Activated CD8-positive, alpha-beta T cell treated with anti-CD3 and anti-CD28 coated beads, Interleukin-2, amount 10 ng/mL, durations not matched to agents 7 days and 5 days (primary cell): ENCODE results near the gene CGREF1. TPM values are rescaled to one million over a fixed set of nuclear protein-coding genes. Genes with fewer than 3 reads are reported as not detected.

Experiments
- ATAC-seq: fragments of 150-1000 bp; cut with Tn5 transposase; one replicate; pipeline ENCODE4 v1.10.0; 2021; ENCODE audit warnings: moderate library complexity
- CTCF ChIA-PET: fragments of 350-600 bp; sonication (Branson Sonifier 250); formaldehyde crosslinking; loops from one replicate; lab custom pipeline; 2021; ENCODE audit warnings: antibody characterized with exemption; lab: Charles Lee
- POLR2A ChIA-PET: fragments of 350-600 bp; sonication (Branson Sonifier 250); formaldehyde crosslinking; loops from one replicate; lab custom pipeline; 2021; ENCODE audit warnings: antibody characterized with exemption; lab: Charles Lee
- DNase-seq: peaks from one replicate; pipeline ENCODE4 v3.0.0-alpha.2; 2020
- H3K27ac Mint-ChIP-seq: one replicate; pipeline ENCODE4 v1.8.0; 2021; ENCODE audit warnings: mild to moderate bottlenecking, mixed read lengths
- H3K27me3 Mint-ChIP-seq: one replicate; pipeline ENCODE4 v1.8.0; 2021; ENCODE audit warnings: low read depth, mixed read lengths
- H3K36me3 Mint-ChIP-seq: one replicate; pipeline ENCODE4 v1.8.0; 2021; ENCODE audit warnings: low read depth, mixed read lengths
- H3K4me1 Mint-ChIP-seq: one replicate; pipeline ENCODE4 v1.8.0; 2021; ENCODE audit warnings: low read depth, mixed read lengths
- H3K4me3 Mint-ChIP-seq: one replicate; pipeline ENCODE4 v1.8.0; 2021; ENCODE audit warnings: mild to moderate bottlenecking, mixed read lengths
- H3K9me3 Mint-ChIP-seq: one replicate; pipeline ENCODE4 v1.8.0; 2022; ENCODE audit warnings: mixed read lengths; ENCODE audit not compliant: insufficient read depth
- total RNA-seq, 2 experiments: library from RNA; stranded (reverse); gene quantifications; one replicate each; pipeline ENCODE4 v1.2.3, GENCODE V29; 2021

Gene CGREF1
- total RNA-seq, 2 experiments from 2014 or later: 0.61 to 0.94 TPM

DNA sequence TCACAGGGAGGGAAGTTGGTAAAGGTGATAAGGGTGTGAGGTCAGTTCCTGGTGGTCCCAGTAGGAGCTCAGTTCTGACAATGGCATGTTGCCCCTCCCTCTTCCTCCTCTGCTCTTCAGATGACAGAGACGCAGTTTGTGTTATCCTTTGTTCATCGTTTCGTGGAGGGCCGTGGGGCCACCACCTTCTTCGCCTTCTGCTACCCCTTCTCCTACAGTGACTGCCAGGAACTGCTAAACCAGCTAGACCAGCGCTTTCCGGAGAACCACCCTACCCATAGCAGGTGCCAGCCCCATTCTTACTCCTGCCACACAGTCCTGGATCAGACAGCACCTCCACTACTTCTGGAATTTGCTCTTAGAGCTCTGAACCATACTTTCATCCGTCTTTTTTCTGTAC is 65.2 kb downstream of the CGREF1 start:
- Mint-ChIP-seq H3K4me3 (no peak overlapping the region), H3K27me3 (peaks cover 5% of the 10 kb centered on the region)
- CTCF ChIA-PET: interaction anchor here (1.5 to 4.8 kb wide), 3 partner anchors 18 to 92 kb away, joined by 3 to 30 read pairs (median 8); partner anchors contain the start of gene OST4

GRCh38 chr2:27053321-27053720 is 65.6 kb downstream of the CGREF1 start:
- Mint-ChIP-seq H3K4me1 (peaks cover 17% of the 10 kb centered on the region), H3K4me3 (no peak overlapping the region), H3K36me3 (peaks cover 28% of the 10 kb centered on the region), H3K27me3 (peaks cover 5% of the 10 kb centered on the region), H3K27ac (no peak overlapping the region), H3K9me3 (no peaks in the 10 kb centered on the region)
- CTCF ChIA-PET: interaction anchor here (1.5 to 4.8 kb wide), 3 partner anchors 18 to 92 kb away, joined by 3 to 30 read pairs (median 8); partner anchors contain the start of gene OST4
- ATAC-seq (no peak), DNase-seq (no peak)
- POLR2A ChIA-PET: interaction anchor here (0.6 to 9.3 kb wide), 3 partner anchors 9 to 163 kb away, joined by 4 to 128 read pairs (median 7); partner anchors contain the start of gene OST4

More for the DNA sequence above, 65.2 kb downstream of the CGREF1 start:
- DNase-seq (no peak), ATAC-seq (no peak)
- Mint-ChIP-seq H3K27ac (no peak overlapping the region), H3K36me3 (peaks cover 28% of the 10 kb centered on the region), H3K4me1 (peaks cover 17% of the 10 kb centered on the region), H3K9me3 (no peaks in the 10 kb centered on the region)
- POLR2A ChIA-PET: interaction anchor here (0.6 to 9.3 kb wide), 5 partner anchors 9 to 163 kb away, joined by 3 to 128 read pairs (median 4); partner anchors contain the start of gene OST4

DNA sequence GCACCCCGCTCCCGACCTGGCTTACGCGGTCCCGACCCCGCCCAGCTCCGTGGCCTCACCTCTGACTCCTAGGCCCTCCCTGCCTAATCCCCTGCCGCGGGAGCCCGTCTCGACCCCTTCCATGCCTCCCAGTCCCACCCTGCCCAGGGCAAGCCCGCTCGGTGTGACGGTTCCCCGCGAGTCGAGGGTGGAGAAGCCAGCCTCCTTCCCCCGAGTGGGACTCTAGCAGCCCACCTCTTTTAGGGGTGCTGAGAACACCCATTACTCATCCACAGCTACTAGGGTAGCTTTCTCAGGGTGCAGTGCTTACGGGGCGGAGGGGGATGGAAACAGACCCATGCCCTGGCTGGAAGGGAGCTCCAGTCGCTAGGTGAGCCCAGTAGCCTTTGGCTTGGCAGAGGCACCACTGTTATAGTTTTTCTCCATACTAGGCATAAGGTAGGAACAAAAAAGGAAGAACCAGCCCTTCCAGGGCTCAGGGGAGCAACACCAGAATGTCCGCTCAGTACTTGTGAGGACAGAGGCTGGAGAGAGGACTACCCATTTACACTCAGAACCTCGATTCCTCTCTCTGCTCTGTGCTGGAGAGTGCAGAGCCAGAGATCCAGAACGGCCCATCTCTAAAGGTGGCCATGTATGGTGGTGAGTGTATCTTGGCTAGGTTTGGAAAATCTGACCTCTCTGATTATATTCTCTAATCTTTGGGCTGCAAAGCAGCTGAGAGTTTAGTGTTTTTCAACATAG is 66.9 kb downstream of the CGREF1 start:
- ChIA-PET CTCF (interaction anchor here (0.6 to 4.8 kb wide), 14 partner anchors 14 to 631 kb away, joined by 3 to 30 read pairs (median 6); partner anchors contain the start of genes OST4 and PREB), POLR2A (interaction anchor here (0.6 to 9.3 kb wide), 11 partner anchors 9 to 266 kb away, joined by 3 to 128 read pairs (median 7); partner anchors contain the start of genes CENPA, OST4 and TMEM214)
- H3K27ac Mint-ChIP-seq: peak overlapping the region; percentile 84
- peaks cover 20% of the 10 kb centered on the region for H3K4me1 Mint-ChIP-seq
- peaks cover 28% of the 10 kb centered on the region for H3K36me3 Mint-ChIP-seq
- H3K27me3 Mint-ChIP-seq: peaks cover 5% of the 10 kb centered on the region
- ATAC-seq (no peak), DNase-seq (peak; percentile 49)
- no peaks in the 10 kb centered on the region for H3K9me3 Mint-ChIP-seq
- H3K4me3 Mint-ChIP-seq: peak overlapping the region; percentile 81

DNA sequence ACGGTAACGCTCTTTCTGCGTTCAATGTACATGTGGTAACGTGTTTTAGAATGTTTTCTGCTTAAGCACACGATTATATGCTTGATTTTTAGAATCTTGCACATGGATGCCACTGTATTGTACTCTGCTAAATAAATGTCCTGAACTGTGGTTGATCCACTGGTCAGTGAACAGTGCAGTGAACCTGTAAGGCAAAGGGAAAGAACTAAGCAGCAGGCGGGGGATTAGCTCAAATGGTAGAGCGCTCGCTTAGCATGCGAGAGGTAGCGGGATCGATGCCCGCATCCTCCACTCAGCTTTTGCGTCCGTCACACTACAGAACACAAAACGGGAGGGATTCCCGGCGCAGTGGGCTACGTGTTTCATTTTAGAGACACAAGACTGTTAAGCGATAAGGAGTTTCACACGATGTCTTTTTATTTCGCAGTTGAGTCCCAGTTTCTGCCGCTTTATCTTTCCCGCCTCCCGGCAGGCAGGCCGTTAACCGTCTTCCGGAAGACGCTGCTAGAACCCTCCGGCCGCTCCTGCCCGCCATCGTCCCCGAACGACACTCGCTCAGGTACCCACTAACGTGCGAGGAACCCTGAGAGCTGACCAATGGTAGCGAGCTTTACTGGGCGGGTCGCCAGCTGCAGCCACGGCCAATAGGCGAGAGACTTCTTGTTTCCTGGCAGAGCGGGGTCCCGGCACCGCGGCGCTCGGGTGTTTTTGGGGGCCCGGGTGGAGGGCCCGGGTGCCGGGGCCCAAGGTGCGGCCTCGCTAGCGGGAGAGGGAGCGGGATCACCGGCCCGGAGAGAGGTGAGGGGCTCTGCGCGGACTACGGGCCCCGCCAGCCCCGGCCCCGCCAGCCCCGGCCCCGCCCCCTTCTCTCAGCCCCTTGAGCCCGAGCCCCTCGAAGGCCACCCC is 67.7 kb downstream of the CGREF1 start, which contains the start of gene AGBL5:
AGBL5 (plus strand) TSS at position 673 of the 906 bp plus-strand sequence. CDS start 1,291 bp downstream, outside the sequence.
- H3K27me3 Mint-ChIP-seq: peaks cover 5% of the 10 kb centered on the region
- ChIA-PET CTCF (interaction anchor here (0.6 to 4.8 kb wide), 19 partner anchors 8 to 632 kb away, joined by 3 to 30 read pairs (median 4); partner anchors contain the start of genes KHK, OST4, PREB and TMEM214), POLR2A (interaction anchor here (0.6 to 9.3 kb wide), 16 partner anchors 10 to 613 kb away, joined by 3 to 128 read pairs (median 4); partner anchors contain the start of genes CENPA, KHK, OST4 and PREB)
- peaks cover 20% of the 10 kb centered on the region for H3K4me1 Mint-ChIP-seq
- no peaks in the 10 kb centered on the region for H3K9me3 Mint-ChIP-seq
- ATAC-seq: peak; percentile 77
- H3K27ac Mint-ChIP-seq: peak within 1 kb of the TSS; percentile 96
- H3K4me3 Mint-ChIP-seq: peak within 1 kb of the TSS; percentile 93
- DNase-seq: peak; percentile 97
- H3K36me3 Mint-ChIP-seq: peaks cover 25% of the 10 kb centered on the region

Other genes with a start within 250 kb of the CGREF1 start
- gene MAPRE3, start 148.5 kb downstream of the CGREF1 start, total RNA-seq: under 1 TPM; 0.52 to 0.95 TPM
- 10 to 100 TPM; 73.7 to 75.6 TPM for gene TMEM214, start 86.2 kb downstream of the CGREF1 start, total RNA-seq
- gene AGBL5, start 67.5 kb downstream of the CGREF1 start, total RNA-seq: 10 to 100 TPM; 13.9 to 14.8 TPM
- 100 to 1,000 TPM; 334 to 346 TPM for gene OST4, start 47.5 kb downstream of the CGREF1 start, total RNA-seq
- 1 to 10 TPM; 1.1 to 1.4 TPM for gene EMILIN1, start 40.5 kb downstream of the CGREF1 start, total RNA-seq
- gene KHK, start 32.4 kb downstream of the CGREF1 start, total RNA-seq: 10 to 100 TPM; 12.1 to 12.4 TPM
- gene ABHD1, start 4.7 kb upstream of the CGREF1 start, total RNA-seq: under 1 TPM; 0.23 to 0.45 TPM
- 10 to 100 TPM; 66.5 to 72.1 TPM for gene PREB, start 15.5 kb upstream of the CGREF1 start, total RNA-seq
- gene PRR30, start 20.3 kb upstream of the CGREF1 start, total RNA-seq: not detected
- not detected for gene TCF23, start 29.9 kb upstream of the CGREF1 start, total RNA-seq
- gene ATRAID, start 92.9 kb upstream of the CGREF1 start, total RNA-seq: 10 to 100 TPM; 60.2 to 64.7 TPM
- gene SLC5A6, start 93.1 kb upstream of the CGREF1 start, total RNA-seq: 10 to 100 TPM; 41.5 to 47.4 TPM
- gene CAD, start 98.2 kb upstream of the CGREF1 start, total RNA-seq: 10 to 100 TPM; 83.7 to 85.1 TPM
- not detected for gene SLC30A3, start 143.9 kb upstream of the CGREF1 start, total RNA-seq
- gene DNAJC5G, start 156.3 kb upstream of the CGREF1 start, total RNA-seq: not detected
- gene TRIM54, start 163.3 kb upstream of the CGREF1 start, total RNA-seq: under 1 TPM; 0.26 to 0.31 TPM
- gene UCN, start 189.3 kb upstream of the CGREF1 start, total RNA-seq: 1 to 10 TPM; 2.2 to 2.6 TPM
- 10 to 100 TPM; 78.0 to 80.5 TPM for gene MPV17, start 204.0 kb upstream of the CGREF1 start, total RNA-seq
- 10 to 100 TPM; 60.9 to 62.6 TPM for gene GTF3C2, start 237.6 kb upstream of the CGREF1 start, total RNA-seq